Measurements from ENCODE around the gene MAJIN. TPM values are rescaled to one million over a fixed set of nuclear protein-coding genes. Genes with fewer than 3 reads are reported as not detected.

The MAJIN gene
- total RNA-seq, 3 donors from 2014 or later (not counting 1 experiment from before 2014, with no cell fraction given), result not detected

DNA sequence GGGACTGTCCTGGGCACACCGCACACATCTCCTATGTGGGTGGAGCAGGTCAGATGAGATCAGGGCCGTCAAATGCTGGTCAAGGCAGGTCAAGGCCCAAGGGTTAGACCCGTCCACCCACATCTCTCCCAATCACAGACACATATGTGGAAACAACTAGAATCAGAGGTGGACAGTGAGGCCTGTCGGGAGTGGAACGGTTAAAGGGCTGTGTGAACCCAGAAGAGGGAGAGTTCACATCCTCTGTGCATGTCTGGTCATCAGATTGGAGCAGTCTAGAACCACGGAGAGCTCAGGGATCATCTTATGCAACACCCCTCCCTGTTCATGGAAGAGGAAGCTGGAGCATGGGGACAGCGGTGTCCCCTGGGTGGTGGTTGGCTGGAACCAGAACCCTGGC is 47.9 kb upstream of the MAJIN start:
- DNase-seq, result no peak
- H3K9me3 ChIP-seq (ENCODE audit: control insufficient read depth, insufficient read depth, low read length), result no peaks in the 10 kb centered on the region
- peaks cover 8 to 14% of the 10 kb centered on the region in 2 donors for H3K4me1 Mint-ChIP-seq
- peaks cover 16% of the 10 kb centered on the region for H3K4me1 ChIP-seq (ENCODE audit: control insufficient read depth, insufficient read depth, low read length)
- H3K4me3 ChIP-seq (ENCODE audit: low read length), result no peak overlapping the region
- H3K27me3 ChIP-seq (ENCODE audit: control insufficient read depth, insufficient read depth, low read length), result no peaks in the 10 kb centered on the region
- H3K36me3 ChIP-seq (ENCODE audit: control insufficient read depth, insufficient read depth, low read length), result peaks cover 16% of the 10 kb centered on the region
- intact Hi-C loops (cut with micrococcal nuclease), result no loop called here
- H3K27me3 Mint-ChIP-seq (ENCODE audit: low read depth in 2 of 2), result no peaks in the 10 kb centered on the region
- no peak overlapping the region for H3K27ac Mint-ChIP-seq
- H3K27ac ChIP-seq (ENCODE audit: low read length), result no peak overlapping the region
- no peak overlapping the region for H3K4me3 Mint-ChIP-seq
- no peaks in the 10 kb centered on the region for H3K36me3 Mint-ChIP-seq
- no peak for ATAC-seq
- WGBS (ENCODE audit: insufficient coverage), result 98% methylated on average over 7 of the region's 7 CpGs
- H3K9me3 Mint-ChIP-seq, result no peaks in the 10 kb centered on the region
- TF ChIP-seq, protein P1, sequence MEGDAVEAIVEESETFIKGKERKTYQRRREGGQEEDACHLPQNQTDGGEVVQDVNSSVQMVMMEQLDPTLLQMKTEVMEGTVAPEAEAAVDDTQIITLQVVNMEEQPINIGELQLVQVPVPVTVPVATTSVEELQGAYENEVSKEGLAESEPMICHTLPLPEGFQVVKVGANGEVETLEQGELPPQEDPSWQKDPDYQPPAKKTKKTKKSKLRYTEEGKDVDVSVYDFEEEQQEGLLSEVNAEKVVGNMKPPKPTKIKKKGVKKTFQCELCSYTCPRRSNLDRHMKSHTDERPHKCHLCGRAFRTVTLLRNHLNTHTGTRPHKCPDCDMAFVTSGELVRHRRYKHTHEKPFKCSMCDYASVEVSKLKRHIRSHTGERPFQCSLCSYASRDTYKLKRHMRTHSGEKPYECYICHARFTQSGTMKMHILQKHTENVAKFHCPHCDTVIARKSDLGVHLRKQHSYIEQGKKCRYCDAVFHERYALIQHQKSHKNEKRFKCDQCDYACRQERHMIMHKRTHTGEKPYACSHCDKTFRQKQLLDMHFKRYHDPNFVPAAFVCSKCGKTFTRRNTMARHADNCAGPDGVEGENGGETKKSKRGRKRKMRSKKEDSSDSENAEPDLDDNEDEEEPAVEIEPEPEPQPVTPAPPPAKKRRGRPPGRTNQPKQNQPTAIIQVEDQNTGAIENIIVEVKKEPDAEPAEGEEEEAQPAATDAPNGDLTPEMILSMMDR (IDR thresholded peaks at IDR 0.05), result no peak

DNA sequence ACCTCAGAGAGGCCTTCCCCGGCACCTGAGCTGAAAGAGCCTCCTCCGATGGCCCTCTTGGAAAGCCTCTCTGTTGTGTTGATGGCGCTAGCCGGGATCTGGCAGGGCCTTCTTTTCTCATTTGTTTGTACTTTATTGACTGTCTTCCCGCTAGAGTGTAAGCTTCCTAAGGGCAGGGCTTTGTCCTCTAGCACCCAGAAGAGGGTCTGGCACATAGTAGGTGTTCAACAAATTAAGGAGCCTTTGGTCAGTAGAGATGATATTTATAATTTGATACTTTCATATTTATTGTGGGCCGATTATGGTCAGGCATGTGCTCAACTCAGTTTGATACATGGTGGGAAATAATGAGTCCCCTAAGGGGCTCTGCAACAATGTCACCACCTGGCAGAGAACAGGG is 46.0 kb upstream of the MAJIN start:
- Histone ChIP-seq H3K4me3 (ENCODE audit: low read length) (no peak overlapping the region), H3K27ac (ENCODE audit: low read length) (no peak overlapping the region), H3K27me3 (ENCODE audit: control insufficient read depth, insufficient read depth, low read length) (no peaks in the 10 kb centered on the region), H3K9me3 (ENCODE audit: control insufficient read depth, insufficient read depth, low read length) (no peaks in the 10 kb centered on the region), H3K4me1 (ENCODE audit: control insufficient read depth, insufficient read depth, low read length) (peaks cover 28% of the 10 kb centered on the region), H3K36me3 (ENCODE audit: control insufficient read depth, insufficient read depth, low read length) (peaks cover 16% of the 10 kb centered on the region)
- intact Hi-C loops (cut with micrococcal nuclease), result no loop called here
- Mint-ChIP-seq H3K27me3 (ENCODE audit: low read depth in 2 of 2) (no peaks in the 10 kb centered on the region), H3K27ac (no peak overlapping the region), H3K4me3 (no peak overlapping the region), H3K36me3 (no peaks in the 10 kb centered on the region), H3K9me3 (no peaks in the 10 kb centered on the region), H3K4me1 (peaks cover 19 to 27% of the 10 kb centered on the region in 2 donors)
- TF ChIP-seq, protein P1 (IDR thresholded peaks at IDR 0.05), result no peak
- ATAC-seq, result no peak
- DNase-seq, result no peak
- over 99% methylated on average over 6 of the region's 6 CpGs for WGBS (ENCODE audit: insufficient coverage)

DNA sequence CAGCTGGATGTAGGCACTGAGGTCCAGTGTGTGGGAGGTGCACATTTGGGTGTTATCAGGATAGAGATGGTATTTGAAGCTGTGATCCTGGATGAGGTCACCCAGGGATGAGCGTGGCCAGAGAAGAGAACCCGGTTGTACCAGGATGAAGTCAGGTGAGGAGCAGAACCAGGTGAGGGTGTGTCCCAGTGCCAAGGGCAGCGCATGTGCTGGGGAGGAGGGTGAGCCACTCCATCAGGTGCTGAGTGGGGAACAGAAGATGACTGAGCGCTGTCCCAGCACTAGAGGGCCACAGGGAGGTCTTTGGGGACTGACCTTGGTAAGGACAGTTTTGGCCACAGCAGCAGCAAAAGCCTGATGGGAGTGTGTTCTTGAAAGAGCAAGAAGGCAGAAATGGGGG is 44.8 kb upstream of the MAJIN start:
- H3K9me3 Mint-ChIP-seq, result no peaks in the 10 kb centered on the region
- DNase-seq (no peak), ATAC-seq (no peak)
- TF ChIP-seq, protein P1 (IDR thresholded peaks at IDR 0.05), result no peak
- Histone ChIP-seq H3K27ac (ENCODE audit: low read length) (no peak overlapping the region), H3K36me3 (ENCODE audit: control insufficient read depth, insufficient read depth, low read length) (peaks cover 16% of the 10 kb centered on the region), H3K27me3 (ENCODE audit: control insufficient read depth, insufficient read depth, low read length) (no peaks in the 10 kb centered on the region), H3K9me3 (ENCODE audit: control insufficient read depth, insufficient read depth, low read length) (no peaks in the 10 kb centered on the region), H3K4me3 (ENCODE audit: low read length) (no peak overlapping the region), H3K4me1 (ENCODE audit: control insufficient read depth, insufficient read depth, low read length) (peaks cover 31% of the 10 kb centered on the region)
- H3K4me3 Mint-ChIP-seq, result peak overlapping the region; percentile 7
- intact Hi-C loops (cut with micrococcal nuclease), result no loop called here
- H3K27ac Mint-ChIP-seq, result peak overlapping the region in 1 of 2 donors; percentile 14
- H3K27me3 Mint-ChIP-seq (ENCODE audit: low read depth in 2 of 2), result no peaks in the 10 kb centered on the region
- peaks cover 21 to 29% of the 10 kb centered on the region in 2 donors for H3K4me1 Mint-ChIP-seq
- 98% methylated on average over 4 of the region's 4 CpGs for WGBS (ENCODE audit: insufficient coverage)
- no peaks in the 10 kb centered on the region for H3K36me3 Mint-ChIP-seq

DNA sequence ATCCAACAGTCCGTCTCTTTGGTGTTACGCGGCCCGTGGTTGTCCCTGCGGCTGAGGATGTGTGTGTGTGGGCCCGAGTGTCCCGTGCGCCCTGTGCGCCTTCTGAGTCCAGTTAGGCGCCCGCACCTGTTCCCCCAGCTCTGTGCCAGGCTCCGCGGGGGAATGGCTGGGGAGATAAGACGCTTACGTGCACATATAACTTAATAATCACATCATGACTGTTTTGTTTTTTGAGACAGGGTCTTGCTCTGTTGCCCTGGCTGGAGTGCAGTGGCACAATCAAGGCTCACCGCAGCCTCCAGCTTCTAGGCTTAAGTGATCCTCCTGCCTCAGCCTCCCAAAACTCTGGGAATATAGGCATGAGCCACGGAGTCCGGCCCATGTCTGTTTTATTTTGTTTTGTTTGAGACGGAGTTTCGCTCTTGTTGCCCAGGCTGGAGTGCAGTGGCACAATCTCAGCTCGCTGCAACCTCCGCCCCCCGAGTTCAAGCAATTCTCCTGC is 42.9 kb upstream of the MAJIN start:
- WGBS (ENCODE audit: insufficient coverage), result 34% methylated on average over 23 of the region's 23 CpGs
- no peak for DNase-seq

More for the DNA sequence above, 42.9 kb upstream of the MAJIN start:
- H3K27me3 Mint-ChIP-seq (ENCODE audit: low read depth in 2 of 2), result no peaks in the 10 kb centered on the region
- H3K4me3 Mint-ChIP-seq, result peak overlapping the region; percentile 90
- H3K36me3 Mint-ChIP-seq, result no peaks in the 10 kb centered on the region
- H3K9me3 Mint-ChIP-seq, result no peaks in the 10 kb centered on the region
- Histone ChIP-seq H3K27ac (ENCODE audit: low read length) (peak overlapping the region; percentile 100), H3K27me3 (ENCODE audit: control insufficient read depth, insufficient read depth, low read length) (no peaks in the 10 kb centered on the region), H3K9me3 (ENCODE audit: control insufficient read depth, insufficient read depth, low read length) (no peaks in the 10 kb centered on the region), H3K36me3 (ENCODE audit: control insufficient read depth, insufficient read depth, low read length) (peaks cover 10% of the 10 kb centered on the region), H3K4me1 (ENCODE audit: control insufficient read depth, insufficient read depth, low read length) (peaks cover 26% of the 10 kb centered on the region), H3K4me3 (ENCODE audit: low read length) (peak overlapping the region; percentile 93)
- H3K4me1 Mint-ChIP-seq, result peaks cover 21 to 29% of the 10 kb centered on the region in 2 donors
- peak overlapping the region; percentile 83 to 96 for H3K27ac Mint-ChIP-seq
- ATAC-seq, result peak in 1 of 3 donors; percentile 0
- intact Hi-C loops (cut with micrococcal nuclease), result loop anchor here (5.0 kb wide), 2 partner anchors 63 to 167 kb away; no protein-coding TSS in a partner anchor
- TF ChIP-seq, protein P1 (IDR thresholded peaks at IDR 0.05), result no peak
